Measurements from ENCODE around the gene DPP9.

DPP9 gene

DNA sequence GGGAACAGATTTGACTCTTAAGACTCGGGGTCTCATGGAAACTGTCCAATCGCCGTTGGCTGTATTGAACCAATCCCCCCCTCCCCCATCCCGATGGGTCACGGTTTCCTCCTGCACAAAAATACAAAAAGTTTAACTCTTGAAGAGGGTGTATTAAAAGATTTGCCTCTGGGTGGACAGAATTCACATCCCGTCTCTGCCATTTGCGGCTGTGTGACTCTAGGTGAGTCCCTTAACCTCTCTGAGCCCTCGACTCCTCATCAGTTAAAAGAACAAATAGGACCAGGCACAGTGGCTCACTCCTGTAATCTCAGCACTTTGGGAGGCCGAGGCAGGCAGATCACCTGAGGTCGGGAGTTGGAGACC lies 36.6 kb upstream of the DPP9 start:
- TF ChIP-seq, protein P1, sequence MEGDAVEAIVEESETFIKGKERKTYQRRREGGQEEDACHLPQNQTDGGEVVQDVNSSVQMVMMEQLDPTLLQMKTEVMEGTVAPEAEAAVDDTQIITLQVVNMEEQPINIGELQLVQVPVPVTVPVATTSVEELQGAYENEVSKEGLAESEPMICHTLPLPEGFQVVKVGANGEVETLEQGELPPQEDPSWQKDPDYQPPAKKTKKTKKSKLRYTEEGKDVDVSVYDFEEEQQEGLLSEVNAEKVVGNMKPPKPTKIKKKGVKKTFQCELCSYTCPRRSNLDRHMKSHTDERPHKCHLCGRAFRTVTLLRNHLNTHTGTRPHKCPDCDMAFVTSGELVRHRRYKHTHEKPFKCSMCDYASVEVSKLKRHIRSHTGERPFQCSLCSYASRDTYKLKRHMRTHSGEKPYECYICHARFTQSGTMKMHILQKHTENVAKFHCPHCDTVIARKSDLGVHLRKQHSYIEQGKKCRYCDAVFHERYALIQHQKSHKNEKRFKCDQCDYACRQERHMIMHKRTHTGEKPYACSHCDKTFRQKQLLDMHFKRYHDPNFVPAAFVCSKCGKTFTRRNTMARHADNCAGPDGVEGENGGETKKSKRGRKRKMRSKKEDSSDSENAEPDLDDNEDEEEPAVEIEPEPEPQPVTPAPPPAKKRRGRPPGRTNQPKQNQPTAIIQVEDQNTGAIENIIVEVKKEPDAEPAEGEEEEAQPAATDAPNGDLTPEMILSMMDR (conservative IDR thresholded peaks at IDR 0.05) = no peak
- TF ChIP-seq ZFX (IDR thresholded peaks at IDR 0.05) = no peak
- H3K27ac ChIP-seq = no peak overlapping the region

DNA sequence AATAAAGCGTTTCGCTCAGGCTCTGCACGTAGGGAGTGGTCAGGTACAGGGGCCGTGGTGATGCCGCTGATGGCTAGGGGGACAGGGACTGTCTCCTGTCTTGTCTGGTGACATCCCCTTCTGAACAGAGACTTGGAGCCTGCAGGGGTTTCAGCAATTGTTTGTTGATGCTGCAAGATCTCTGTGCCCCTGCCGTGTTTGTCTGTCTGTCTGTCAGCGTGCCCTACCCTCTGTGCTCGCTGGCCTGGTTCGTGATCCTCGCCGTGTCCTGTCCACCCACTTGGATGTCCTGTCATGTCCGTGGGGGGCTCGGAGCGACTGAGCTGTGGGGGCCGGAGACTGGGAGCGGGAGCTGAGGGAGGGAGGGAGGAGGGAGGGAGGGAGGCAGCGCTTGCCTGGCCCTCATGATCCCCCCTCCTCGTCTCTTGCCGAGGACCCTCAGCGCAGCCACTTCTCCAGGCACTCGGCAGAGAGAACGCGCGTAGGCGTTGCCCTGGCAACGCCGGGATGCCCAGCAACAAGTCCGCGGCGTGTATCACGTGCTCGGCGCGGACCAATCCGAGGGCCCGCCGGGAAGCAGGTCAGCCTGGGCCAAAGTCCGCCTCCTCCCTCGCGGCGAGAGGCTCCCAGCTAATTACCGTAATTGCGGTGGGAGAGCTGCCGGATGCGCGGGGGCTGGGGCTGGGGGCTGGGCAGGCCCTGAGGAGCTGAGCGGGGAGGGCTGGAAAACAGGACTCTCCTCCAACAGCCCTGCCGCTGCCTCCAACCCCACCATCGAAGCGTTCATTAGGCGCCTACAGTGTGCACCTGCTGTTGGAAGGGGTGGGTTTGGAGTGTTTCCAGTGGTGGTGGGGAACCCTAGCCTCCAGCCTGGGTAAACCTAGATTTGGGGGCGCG lies 36.0 kb upstream of the DPP9 start:
- H3K27ac ChIP-seq = no peak overlapping the region
- TF ChIP-seq ZFX (IDR thresholded peaks at IDR 0.05) = no peak
- TF ChIP-seq, protein P1 (conservative IDR thresholded peaks at IDR 0.05) = no peak

DNA sequence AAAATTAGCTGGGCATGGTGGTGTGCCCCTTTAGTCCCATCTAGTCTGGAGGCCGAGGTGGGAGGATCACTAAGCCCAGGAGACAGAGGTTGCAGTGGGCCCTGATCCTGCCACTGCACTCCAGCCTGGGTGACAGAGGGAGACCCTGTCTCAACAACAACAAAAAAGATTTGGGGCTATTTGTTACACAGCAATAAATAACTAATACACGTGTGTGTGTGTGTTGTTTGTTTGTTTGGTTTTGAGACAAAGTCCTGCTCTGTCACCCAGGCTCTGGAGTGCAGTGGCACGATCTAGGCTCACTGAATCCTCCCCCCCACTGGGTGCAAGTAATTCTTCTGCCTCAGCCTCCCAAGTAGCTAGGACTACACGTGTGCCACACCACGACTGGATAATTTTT lies 35.0 kb upstream of the DPP9 start:
- no peak overlapping the region for H3K27ac ChIP-seq
- TF ChIP-seq, protein P1 (conservative IDR thresholded peaks at IDR 0.05) = no peak
- no peak for TF ChIP-seq ZFX (IDR thresholded peaks at IDR 0.05)

DNA sequence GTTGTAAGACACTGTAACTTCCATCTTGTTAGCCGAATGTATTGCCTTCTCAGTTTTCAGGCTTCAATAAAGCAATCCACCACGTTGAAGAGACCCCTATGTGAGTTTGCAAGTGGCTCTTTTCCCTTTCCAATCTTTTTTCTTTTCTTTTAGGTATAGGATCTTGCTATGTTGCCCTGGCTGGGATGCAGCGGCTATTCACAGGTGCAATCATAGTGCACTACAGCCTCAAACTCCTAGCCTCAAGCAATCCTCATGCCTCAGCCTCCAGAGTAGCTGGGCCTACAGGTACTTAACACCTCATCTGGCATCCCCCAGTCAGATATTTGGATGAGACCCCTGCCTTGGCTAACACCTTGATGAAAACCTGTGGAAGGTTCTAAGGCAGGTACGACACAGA lies 34.4 kb upstream of the DPP9 start:
- no peak overlapping the region for H3K27ac ChIP-seq
- no peak for TF ChIP-seq ZFX (IDR thresholded peaks at IDR 0.05)
- TF ChIP-seq, protein P1 (conservative IDR thresholded peaks at IDR 0.05) = no peak

DNA sequence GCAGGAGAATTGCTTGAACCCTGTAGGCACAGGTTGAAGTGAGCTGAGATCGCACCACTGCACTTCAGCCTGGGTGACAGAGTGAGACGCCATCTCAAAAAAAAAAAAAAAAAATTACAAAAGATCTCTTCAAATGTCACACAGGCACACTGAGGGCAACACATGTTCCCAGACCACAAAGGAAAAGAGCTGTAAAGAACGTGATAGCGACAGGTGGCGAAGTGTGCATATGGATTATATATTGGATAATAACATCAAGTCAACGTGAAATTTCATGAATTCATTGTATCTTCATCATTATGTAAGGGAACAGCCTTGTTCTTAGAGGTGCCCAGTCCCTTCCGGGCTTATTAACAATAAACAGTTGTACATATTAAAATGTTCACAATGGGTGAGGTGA lies 31.8 kb upstream of the DPP9 start:
- no peak for TF ChIP-seq ZFX (IDR thresholded peaks at IDR 0.05)
- TF ChIP-seq, protein P1 (conservative IDR thresholded peaks at IDR 0.05) = no peak

DNA sequence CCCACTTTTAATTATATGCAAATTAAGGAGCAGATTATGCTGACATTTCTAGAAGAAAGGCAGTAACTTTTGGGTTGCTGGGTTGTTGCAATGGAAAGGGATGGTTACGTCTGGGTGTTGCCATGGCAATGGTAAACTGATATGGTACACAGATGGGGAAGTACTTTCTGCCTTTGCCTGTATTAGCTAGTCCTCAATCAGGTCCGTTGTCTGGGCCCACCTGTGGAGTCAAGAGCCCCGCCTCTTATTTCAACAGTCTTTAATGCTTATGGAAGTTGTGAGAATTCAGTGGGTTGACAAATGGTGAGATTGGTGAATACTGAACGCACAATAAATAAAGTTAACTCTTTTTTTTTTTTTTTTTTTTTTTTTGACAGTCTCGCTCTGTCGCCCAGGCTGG lies 30.6 kb upstream of the DPP9 start:
- H3K27ac ChIP-seq = no peak overlapping the region
- TF ChIP-seq ZFX (IDR thresholded peaks at IDR 0.05) = no peak
- TF ChIP-seq, protein P1 (conservative IDR thresholded peaks at IDR 0.05) = no peak

More for the DNA sequence above, 31.8 kb upstream of the DPP9 start:
- no peak overlapping the region for H3K27ac ChIP-seq

DNA sequence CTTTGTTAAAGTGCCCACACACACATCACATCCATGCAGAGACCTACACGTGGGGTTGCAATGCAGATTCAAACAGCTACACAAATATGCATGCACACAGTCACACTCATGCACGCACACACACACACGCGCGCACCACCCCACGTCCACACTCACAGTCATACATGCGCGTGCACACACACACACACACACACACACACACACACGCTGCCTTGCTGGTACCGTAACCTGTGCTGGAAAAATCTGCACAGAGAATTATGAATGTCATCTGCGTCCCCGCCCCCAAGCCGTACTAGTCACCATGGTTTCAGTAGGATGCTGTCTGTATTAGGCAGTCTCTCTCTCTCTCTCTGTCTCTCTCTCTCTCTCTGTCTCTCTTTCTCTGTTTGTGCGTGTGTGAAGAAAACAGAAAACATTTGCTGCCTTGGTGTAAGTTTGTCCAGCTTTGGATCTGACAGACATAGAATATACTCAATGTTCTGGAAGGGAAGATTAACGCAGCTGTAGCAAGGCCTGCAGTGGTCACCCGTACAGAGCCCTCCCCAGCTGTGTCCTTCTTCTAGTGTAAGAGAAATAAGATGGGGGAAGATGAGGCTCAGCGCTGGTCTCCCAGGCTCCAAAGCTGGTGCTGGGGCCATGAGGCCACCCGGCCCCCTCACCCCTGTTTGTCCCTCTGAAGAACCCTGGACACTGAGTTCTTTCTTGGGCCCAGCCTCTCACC lies 26.4 kb upstream of the DPP9 start:
- H3K27ac ChIP-seq = no peak overlapping the region
- TF ChIP-seq, protein P1 (conservative IDR thresholded peaks at IDR 0.05) = no peak
- TF ChIP-seq ZFX (IDR thresholded peaks at IDR 0.05) = no peak
